CD4-positive, alpha-beta T cell (primary cell): ENCODE results near the gene B4GALT1. TPM values are rescaled to one million over a fixed set of nuclear protein-coding genes. Genes with fewer than 3 reads are reported as not detected.

Experiments used
- ATAC-seq: fragments of 200-7000 bp; cut with Tn5 transposase; one replicate; pipeline ENCODE4 v1.10.0; 2022; ENCODE audit warnings: mild to moderate bottlenecking; ENCODE audit not compliant: poor library complexity
- CTCF ChIA-PET: fragments of 350-600 bp; sonication (Branson Sonifier 250); formaldehyde crosslinking; loops from one replicate; lab custom pipeline; 2021; ENCODE audit warnings: antibody characterized with exemption, inconsistent platforms; lab: Charles Lee
- POLR2A ChIA-PET: fragments of 350-600 bp; sonication (Branson Sonifier 250); formaldehyde crosslinking; loops from one replicate; lab custom pipeline; 2021; ENCODE audit warnings: antibody characterized with exemption, inconsistent platforms; lab: Charles Lee
- DNase-seq, 14 experiments: peaks; one replicate each; pipeline ENCODE4 v3.0.0-alpha.2; 2013 to 2020; ENCODE audit warnings: mixed read lengths in 2 of 14
- H3K27ac ChIP-seq, 2 donors: one replicate each; pipeline versions ENCODE4 v1.5.1 to v1.7.0; 2013; ENCODE audit warnings: low read length in 2 of 2, low read depth in 1 of 2, mild to moderate bottlenecking in 1 of 2
- H3K27me3 ChIP-seq, 2 experiments: 1 replicate in 1 of 2; 2 replicates in 1 of 2; pipeline versions ENCODE4 v1.6.1 to v1.7.0; 2013; ENCODE audit warnings: low read length in 2 of 2, control low read depth in 1 of 2, mild to moderate bottlenecking in 1 of 2, moderate library complexity in 1 of 2; ENCODE audit not compliant: insufficient read depth in 2 of 2, control insufficient read depth in 1 of 2
- H3K36me3 ChIP-seq: one replicate; pipeline ENCODE4 v1.6.1; 2013; ENCODE audit warnings: low read length, control low read depth; ENCODE audit not compliant: insufficient read depth
- H3K4me1 ChIP-seq: one replicate; pipeline ENCODE4 v1.6.1; 2013; ENCODE audit warnings: low read length, control low read depth; ENCODE audit not compliant: insufficient read depth
- H3K4me3 ChIP-seq: one replicate; pipeline ENCODE4 v1.5.1; 2013; ENCODE audit warnings: mild to moderate bottlenecking, low read length, moderate library complexity
- H3K9me3 ChIP-seq, 2 experiments: 1 replicate in 1 of 2; 2 replicates in 1 of 2; pipeline versions ENCODE4 v1.6.1 to v1.7.0; 2013; ENCODE audit warnings: low read length in 2 of 2, mild to moderate bottlenecking in 2 of 2, control low read depth in 1 of 2, moderate library complexity in 1 of 2; ENCODE audit not compliant: control insufficient read depth in 1 of 2, insufficient read depth in 1 of 2
- H3K27ac Mint-ChIP-seq: one replicate; pipeline ENCODE4 v1.8.0; 2020; ENCODE audit warnings: mixed read lengths
- H3K27me3 Mint-ChIP-seq: one replicate; pipeline ENCODE4 v1.8.0; 2021; ENCODE audit warnings: mixed read lengths
- H3K36me3 Mint-ChIP-seq: one replicate; pipeline ENCODE4 v1.8.0; 2021; ENCODE audit warnings: low read depth, mixed read lengths
- H3K4me1 Mint-ChIP-seq: one replicate; pipeline ENCODE4 v1.8.0; 2021; ENCODE audit warnings: low read depth, mixed read lengths
- H3K4me3 Mint-ChIP-seq: one replicate; pipeline ENCODE4 v1.8.0; 2020; ENCODE audit warnings: mild to moderate bottlenecking, mixed read lengths
- H3K9me3 Mint-ChIP-seq: one replicate; pipeline ENCODE4 v1.8.0; 2020; ENCODE audit warnings: mixed read lengths
- CTCF ChIP-seq: fragments of 200-600 bp; IDR thresholded peaks from one replicate; pipeline ENCODE4 v1.8.0; 2022; ENCODE audit warnings: antibody characterized with exemption, mild to moderate bottlenecking
- intact Hi-C, 2 experiments: fragments of 100-400 bp; cut with DNase I in 1 of 2; cut with micrococcal nuclease in 1 of 2; formaldehyde crosslinking; loops; one replicate each; pipeline versions ENCODE4 v1.15.1 to v1.9.0; 2023 to 2025; cut with DNase I, micrococcal nuclease
- total RNA-seq, 174 experiments: library from RNA in 2 of 174; stranded (reverse) in 2 of 174; gene quantifications; one replicate each; pipeline ENCODE4 v1.2.3 and lab custom pipeline; 2021 to 2026

Gene B4GALT1
- total RNA-seq, 2 experiments from 2014 or later: 74.7 to 77.0 TPM

- Mint-ChIP-seq H3K36me3 (no peaks in the 10 kb centered on the region), H3K4me3 (no peak overlapping the region), H3K27ac (no peak overlapping the region), H3K4me1 (no peaks in the 10 kb centered on the region), H3K27me3 (no peaks in the 10 kb centered on the region), H3K9me3 (no peaks in the 10 kb centered on the region)
- no peak for TF ChIP-seq CTCF
- no peak overlapping the region for H3K4me3 ChIP-seq
- ChIA-PET CTCF (no interaction called here), POLR2A (no interaction called here)
- no peaks in the 10 kb centered on the region for H3K9me3 ChIP-seq
- no peak overlapping the region for H3K27ac ChIP-seq
- H3K36me3 ChIP-seq: no peaks in the 10 kb centered on the region
- intact Hi-C loops: no loop called here
- H3K27me3 ChIP-seq: no peaks in the 10 kb centered on the region
- DNase-seq (no peak), ATAC-seq (no peak)
- H3K4me1 ChIP-seq: no peaks in the 10 kb centered on the region
These were observed 18.3 kb upstream of the B4GALT1 start for GRCh38 chr9:33185406-33185805.

GRCh38 chr9:33184963-33185362 is 17.8 kb upstream of the B4GALT1 start:
- intact Hi-C loops: no loop called here
- Mint-ChIP-seq H3K36me3 (no peaks in the 10 kb centered on the region), H3K4me1 (no peaks in the 10 kb centered on the region), H3K27me3 (no peaks in the 10 kb centered on the region), H3K27ac (no peak overlapping the region), H3K4me3 (no peak overlapping the region), H3K9me3 (no peaks in the 10 kb centered on the region)
- Histone ChIP-seq H3K4me3 (no peak overlapping the region), H3K27ac (no peak overlapping the region), H3K36me3 (no peaks in the 10 kb centered on the region), H3K4me1 (no peaks in the 10 kb centered on the region), H3K9me3 (no peaks in the 10 kb centered on the region), H3K27me3 (no peaks in the 10 kb centered on the region)
- DNase-seq (no peak), ATAC-seq (no peak)
- CTCF ChIA-PET: no interaction called here
- POLR2A ChIA-PET: no interaction called here
- no peak for TF ChIP-seq CTCF

- Mint-ChIP-seq H3K27ac (no peak overlapping the region), H3K27me3 (no peaks in the 10 kb centered on the region), H3K36me3 (no peaks in the 10 kb centered on the region), H3K4me1 (peaks cover 5% of the 10 kb centered on the region), H3K9me3 (no peaks in the 10 kb centered on the region), H3K4me3 (no peak overlapping the region)
- Histone ChIP-seq H3K36me3 (no peaks in the 10 kb centered on the region), H3K4me1 (no peaks in the 10 kb centered on the region), H3K27ac (no peak overlapping the region), H3K27me3 (no peaks in the 10 kb centered on the region), H3K4me3 (no peak overlapping the region), H3K9me3 (no peaks in the 10 kb centered on the region)
- TF ChIP-seq CTCF: no peak
- ATAC-seq (no peak), DNase-seq (no peak)
- ChIA-PET POLR2A (no interaction called here), CTCF (no interaction called here)
- intact Hi-C loops: no loop called here
These were observed 15.4 kb upstream of the B4GALT1 start for GRCh38 chr9:33182519-33182918.
